HL-60 (cell line): Measurements from ENCODE around the gene IRS2.
A peak's percentile ranks its signal among the peaks of the same experiment; 100 is the strongest.
"Not testable (repeated sequence)": the region's sequence is repeated elsewhere in the genome, so short reads cannot be mapped to it uniquely, and the experiment has no call there.

Experiments used
- DNase-seq, 2 experiments: peaks; one replicate each; pipeline ENCODE4 v3.0.0-alpha.2; 2010 to 2020; ENCODE audit warnings: low read depth in 1 of 2, low spot score in 1 of 2
- H3K27ac ChIP-seq: fragments of 250-450 bp; sonication (Bioruptor Pico); replicated peaks from 2 replicates; pipeline ENCODE4 v1.5.1; 2020; ENCODE audit warnings: mild to moderate bottlenecking, moderate library complexity
- H3K27me3 ChIP-seq: fragments of 250-450 bp; sonication (Bioruptor Pico); 2 replicates; pipeline ENCODE4 v1.5.1; 2021; ENCODE audit warnings: mild to moderate bottlenecking, moderate library complexity; ENCODE audit not compliant: insufficient read depth, poor library complexity, severe bottlenecking
- H3K4me3 ChIP-seq: replicated peaks from 2 replicates; pipeline ENCODE4 v1.5.1; 2011; ENCODE audit warnings: mild to moderate bottlenecking, control low read depth, low read length; ENCODE audit not compliant: insufficient read depth
- GABPA ChIP-seq: IDR thresholded peaks from 2 replicates; pipeline ENCODE4 v1.6.1; 2012; ENCODE audit warnings: low read depth
- POLR2AphosphoS5 ChIP-seq: IDR thresholded peaks from 2 replicates; pipeline ENCODE4 v1.6.1; 2012; ENCODE audit warnings: low read depth
- SPI1 ChIP-seq: IDR thresholded peaks from 2 replicates; pipeline ENCODE4 v1.6.1; 2012; ENCODE audit warnings: low read depth, mild to moderate bottlenecking, borderline replicate concordance
- TF ChIP-seq, protein P1 (sequence below): IDR thresholded peaks from 2 replicates; pipeline ENCODE4 v1.6.1; 2012; ENCODE audit warnings: low read depth; ENCODE audit not compliant: insufficient replicate concordance
- TF ChIP-seq, protein P2 (sequence below): IDR thresholded peaks from one replicate; pipeline ENCODE4 v1.5.1; 2011; ENCODE audit warnings: low read length, control low read depth, inconsistent platforms; ENCODE audit not compliant: insufficient read depth

IRS2 gene

DNA sequence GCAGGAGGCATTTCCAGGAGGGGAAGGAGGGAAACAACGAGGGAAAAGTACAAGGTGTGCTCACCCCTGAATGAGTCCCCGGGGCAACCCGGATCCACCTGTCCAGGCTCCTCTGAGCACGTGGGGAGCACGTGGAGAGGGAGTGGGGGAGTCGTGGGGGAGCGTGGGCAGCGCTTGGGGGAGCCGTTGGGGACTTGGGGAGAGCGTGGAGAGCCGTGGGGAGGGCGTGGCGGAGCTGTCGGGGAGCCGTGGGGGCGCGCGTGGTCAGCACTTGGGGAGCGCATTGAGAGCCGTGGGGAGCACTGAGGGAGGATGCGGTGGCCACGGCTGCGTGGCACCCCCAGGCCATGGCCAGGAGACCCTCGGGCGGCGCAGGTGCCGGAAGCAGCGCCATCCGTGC is 52.8 kb downstream of the IRS2 start:
- DNase-seq = no peak
- H3K4me3 ChIP-seq = no peak overlapping the region
- TF ChIP-seq GABPA (no peak), SPI1 (no peak), POLR2AphosphoS5 (no peak)
- TF ChIP-seq, protein P1, sequence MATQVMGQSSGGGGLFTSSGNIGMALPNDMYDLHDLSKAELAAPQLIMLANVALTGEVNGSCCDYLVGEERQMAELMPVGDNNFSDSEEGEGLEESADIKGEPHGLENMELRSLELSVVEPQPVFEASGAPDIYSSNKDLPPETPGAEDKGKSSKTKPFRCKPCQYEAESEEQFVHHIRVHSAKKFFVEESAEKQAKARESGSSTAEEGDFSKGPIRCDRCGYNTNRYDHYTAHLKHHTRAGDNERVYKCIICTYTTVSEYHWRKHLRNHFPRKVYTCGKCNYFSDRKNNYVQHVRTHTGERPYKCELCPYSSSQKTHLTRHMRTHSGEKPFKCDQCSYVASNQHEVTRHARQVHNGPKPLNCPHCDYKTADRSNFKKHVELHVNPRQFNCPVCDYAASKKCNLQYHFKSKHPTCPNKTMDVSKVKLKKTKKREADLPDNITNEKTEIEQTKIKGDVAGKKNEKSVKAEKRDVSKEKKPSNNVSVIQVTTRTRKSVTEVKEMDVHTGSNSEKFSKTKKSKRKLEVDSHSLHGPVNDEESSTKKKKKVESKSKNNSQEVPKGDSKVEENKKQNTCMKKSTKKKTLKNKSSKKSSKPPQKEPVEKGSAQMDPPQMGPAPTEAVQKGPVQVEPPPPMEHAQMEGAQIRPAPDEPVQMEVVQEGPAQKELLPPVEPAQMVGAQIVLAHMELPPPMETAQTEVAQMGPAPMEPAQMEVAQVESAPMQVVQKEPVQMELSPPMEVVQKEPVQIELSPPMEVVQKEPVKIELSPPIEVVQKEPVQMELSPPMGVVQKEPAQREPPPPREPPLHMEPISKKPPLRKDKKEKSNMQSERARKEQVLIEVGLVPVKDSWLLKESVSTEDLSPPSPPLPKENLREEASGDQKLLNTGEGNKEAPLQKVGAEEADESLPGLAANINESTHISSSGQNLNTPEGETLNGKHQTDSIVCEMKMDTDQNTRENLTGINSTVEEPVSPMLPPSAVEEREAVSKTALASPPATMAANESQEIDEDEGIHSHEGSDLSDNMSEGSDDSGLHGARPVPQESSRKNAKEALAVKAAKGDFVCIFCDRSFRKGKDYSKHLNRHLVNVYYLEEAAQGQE = no peak
- TF ChIP-seq, protein P2, sequence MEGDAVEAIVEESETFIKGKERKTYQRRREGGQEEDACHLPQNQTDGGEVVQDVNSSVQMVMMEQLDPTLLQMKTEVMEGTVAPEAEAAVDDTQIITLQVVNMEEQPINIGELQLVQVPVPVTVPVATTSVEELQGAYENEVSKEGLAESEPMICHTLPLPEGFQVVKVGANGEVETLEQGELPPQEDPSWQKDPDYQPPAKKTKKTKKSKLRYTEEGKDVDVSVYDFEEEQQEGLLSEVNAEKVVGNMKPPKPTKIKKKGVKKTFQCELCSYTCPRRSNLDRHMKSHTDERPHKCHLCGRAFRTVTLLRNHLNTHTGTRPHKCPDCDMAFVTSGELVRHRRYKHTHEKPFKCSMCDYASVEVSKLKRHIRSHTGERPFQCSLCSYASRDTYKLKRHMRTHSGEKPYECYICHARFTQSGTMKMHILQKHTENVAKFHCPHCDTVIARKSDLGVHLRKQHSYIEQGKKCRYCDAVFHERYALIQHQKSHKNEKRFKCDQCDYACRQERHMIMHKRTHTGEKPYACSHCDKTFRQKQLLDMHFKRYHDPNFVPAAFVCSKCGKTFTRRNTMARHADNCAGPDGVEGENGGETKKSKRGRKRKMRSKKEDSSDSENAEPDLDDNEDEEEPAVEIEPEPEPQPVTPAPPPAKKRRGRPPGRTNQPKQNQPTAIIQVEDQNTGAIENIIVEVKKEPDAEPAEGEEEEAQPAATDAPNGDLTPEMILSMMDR = no peak
- no peak overlapping the region for H3K27ac ChIP-seq
- no peaks in the 10 kb centered on the region for H3K27me3 ChIP-seq

DNA sequence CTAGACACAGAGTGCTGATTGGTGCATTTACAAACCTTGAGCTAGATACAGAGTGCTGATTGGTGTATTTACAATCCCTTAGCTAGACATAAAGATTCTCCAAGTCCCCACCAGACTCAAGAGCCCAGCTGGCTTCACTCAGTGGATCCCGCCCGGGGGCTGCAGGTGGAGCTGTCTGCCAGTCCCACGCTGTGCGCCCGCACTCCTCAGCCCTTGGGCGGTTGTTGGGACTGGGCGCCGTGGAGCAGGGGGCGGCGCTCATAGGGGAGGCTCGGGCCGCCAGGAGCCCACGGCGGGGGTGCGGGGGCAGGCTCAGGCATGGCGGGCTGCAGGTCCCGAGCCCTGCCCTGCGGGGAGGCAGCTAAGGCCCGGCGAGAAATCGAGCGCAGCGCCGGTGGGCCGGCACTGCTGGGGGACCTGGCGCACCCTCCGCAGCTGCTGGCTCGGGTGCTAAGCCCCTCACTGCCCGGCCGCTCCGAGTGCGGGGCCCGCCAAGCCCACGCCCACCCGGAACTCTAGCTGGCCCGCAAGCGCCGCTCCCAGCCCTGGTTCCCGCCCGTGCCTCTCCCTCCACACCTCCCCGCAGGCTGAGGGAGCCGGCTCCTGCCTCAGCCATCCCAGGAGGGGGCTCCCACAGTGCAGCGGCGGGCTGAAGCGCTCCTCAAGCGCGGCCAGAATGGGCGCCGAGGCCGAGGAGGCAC is 53.8 kb downstream of the IRS2 start:
- H3K27me3 ChIP-seq, H3K4me3 ChIP-seq, DNase-seq, H3K27ac ChIP-seq: not testable (repeated sequence)

DNA sequence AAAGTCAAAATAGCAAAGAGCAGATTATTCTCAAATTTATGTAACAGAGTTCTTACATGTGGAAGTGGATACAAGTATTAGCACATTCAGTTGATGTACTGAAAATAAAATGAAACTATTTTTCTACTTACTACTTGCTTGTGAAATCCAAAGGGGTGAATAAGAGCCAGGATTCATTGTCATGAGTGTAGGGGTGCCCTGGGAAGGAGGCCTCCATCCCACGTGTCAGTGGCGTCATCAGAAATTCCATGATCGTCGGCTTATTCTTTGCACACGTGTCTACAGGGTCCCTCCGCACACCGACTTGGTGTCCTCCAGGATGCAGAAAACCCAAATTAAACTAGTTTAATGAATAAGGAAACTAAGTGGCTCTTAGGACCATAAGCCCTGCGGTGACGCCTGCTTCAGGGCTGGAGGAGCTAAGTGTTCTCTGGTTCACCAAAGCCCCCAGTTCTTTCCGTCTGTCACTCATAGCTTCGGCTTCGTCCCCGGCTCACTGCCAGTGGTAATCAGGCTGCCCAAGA is 55.5 kb downstream of the IRS2 start:
- Histone ChIP-seq H3K4me3 (no peak overlapping the region), H3K27me3 (no peaks in the 10 kb centered on the region), H3K27ac (peak overlapping the region; percentile 62)
- TF ChIP-seq, protein P2 = no peak
- TF ChIP-seq, protein P1 = no peak
- DNase-seq = no peak

DNA sequence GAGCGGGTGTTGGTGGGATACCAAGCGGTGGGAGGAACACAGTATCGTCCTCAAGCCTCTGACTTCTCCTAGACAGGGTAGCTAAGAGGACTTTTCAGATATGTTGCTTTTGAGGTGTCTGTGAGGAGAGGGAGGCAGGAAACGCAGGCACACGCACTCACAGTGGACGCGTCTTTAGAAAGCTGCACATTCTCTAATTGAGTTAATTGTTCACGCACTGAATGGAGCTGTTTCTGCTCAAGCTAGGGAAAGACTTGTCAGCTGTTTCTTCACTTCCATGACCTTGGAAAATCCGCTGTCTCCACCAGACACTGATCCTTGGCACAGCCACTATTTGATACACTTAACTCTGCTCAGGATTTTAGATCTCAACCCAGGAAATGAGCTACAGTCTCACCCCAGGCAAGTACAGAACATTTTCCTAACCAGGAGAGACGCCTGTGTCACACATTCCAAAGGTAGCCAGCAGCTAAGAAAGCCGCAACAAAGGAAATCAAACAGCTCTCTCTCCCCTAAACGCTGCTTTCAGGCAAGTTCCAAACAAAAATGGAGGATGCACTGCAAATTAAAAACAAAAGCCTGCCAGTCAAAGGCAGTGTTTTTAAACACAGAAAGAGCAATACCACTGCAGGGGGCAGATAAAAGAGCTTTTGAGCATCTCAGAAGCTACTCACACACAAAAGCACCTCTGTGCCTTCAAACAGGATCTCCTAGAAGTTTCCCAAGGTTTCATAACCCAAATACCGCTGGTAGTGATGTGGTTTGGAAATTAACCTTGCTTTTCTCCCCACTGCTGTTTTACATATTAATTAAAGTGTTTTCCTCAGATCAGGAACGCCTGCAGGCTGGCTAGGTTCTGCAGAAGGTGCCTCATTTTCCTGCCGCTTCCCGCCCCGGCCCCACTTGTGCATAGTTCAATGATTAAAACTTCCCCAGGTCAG is 57.3 kb downstream of the IRS2 start:
- Histone ChIP-seq H3K4me3 (no peak overlapping the region), H3K27ac (no peak overlapping the region), H3K27me3 (no peaks in the 10 kb centered on the region)
- DNase-seq = no peak
- TF ChIP-seq, protein P2 = no peak
- TF ChIP-seq, protein P1 = no peak
